A673 (cell line): Measurements from ENCODE around the gene SLC22A17.

Experiments
- CTCF ChIP-seq: fragments of 300-800, 200-600 bp; sonication (generic); conservative IDR thresholded peaks from 2 replicates; pipeline ENCODE4 v1.5.1; 2017; ENCODE audit warnings: low read depth, mild to moderate bottlenecking, antibody characterized with exemption, low read length, moderate library complexity, mixed read lengths
- EZH2 ChIP-seq: fragments of 200-600 bp; sonication (generic); IDR thresholded peaks from 2 replicates; pipeline ENCODE4 v1.6.1; 2017; ENCODE audit warnings: borderline replicate concordance, low read depth, mild to moderate bottlenecking, mixed read lengths, antibody characterized with exemption, low read length; ENCODE audit not compliant: poor library complexity, severe bottlenecking

- TF ChIP-seq EZH2 (no peak), CTCF (no peak)
Observed at GRCh38 chr14:23385244-23385641, 32.6 kb upstream of the SLC22A17 start.
